ENCODE results near the gene TRIM33. TPM values are rescaled to one million over a fixed set of nuclear protein-coding genes. Genes with fewer than 3 reads are reported as not detected.

Gene TRIM33
- total and polyA plus RNA-seq, 2 experiments from 2014 or later: 50.3 to 51.1 TPM

DNA sequence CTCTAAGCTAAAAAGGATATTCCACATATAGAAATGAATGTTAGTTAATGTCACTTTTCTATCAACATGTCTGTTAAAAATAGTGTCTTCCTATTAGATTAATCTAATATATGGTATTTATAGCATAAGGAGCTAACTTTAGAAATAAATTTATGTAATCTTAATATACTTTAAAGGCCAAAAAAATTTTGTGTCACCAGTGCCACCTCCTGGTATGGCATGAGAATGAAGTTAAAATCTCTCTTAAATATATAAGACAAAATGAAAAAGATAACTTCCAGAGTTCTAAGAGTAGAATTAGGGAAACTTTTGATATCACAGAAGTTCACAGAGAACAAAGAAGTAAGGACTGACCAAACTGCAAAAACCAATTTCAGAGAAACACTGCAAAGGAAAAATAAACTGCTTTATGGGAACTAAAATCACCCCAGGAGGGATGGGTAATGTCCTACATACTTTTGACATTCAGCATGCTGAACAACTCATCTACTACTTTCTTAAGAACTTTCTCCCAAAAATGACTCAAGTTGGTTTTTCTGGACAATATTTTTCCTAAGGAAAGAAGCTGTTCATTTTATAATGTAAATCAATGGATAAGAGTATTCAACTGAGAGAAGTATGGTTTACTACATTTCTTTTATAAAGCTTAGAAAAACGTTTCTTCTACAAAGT, 82.8 kb downstream of the TRIM33 start:
- Histone ChIP-seq H3K79me2 (replicated peaks; ENCODE audit: insufficient read depth) (no peaks in the 10 kb centered on the region), H4K20me1 (replicated peaks; ENCODE audit: insufficient read depth) (peaks cover 3% of the 10 kb centered on the region), H3K36me3 (ENCODE audit: insufficient read depth) (peaks cover 22% of the 10 kb centered on the region; the same call in 1 of the 2 replicates), H3K9me2 (ENCODE audit: insufficient read depth) (no peaks in the 10 kb centered on the region), H3K27me3 (ENCODE audit: insufficient read depth) (no peaks in the 10 kb centered on the region), H3K27ac (ENCODE audit: low read depth) (no peak overlapping the region), H3K4me1 (ENCODE audit: insufficient read depth) (no peaks in the 10 kb centered on the region), H3F3A (replicated peaks; ENCODE audit: low read depth) (no peaks in the 10 kb centered on the region), H2AFZ (no peak overlapping the region), H3K4me3 (no peak overlapping the region), H3K4me2 (no peak overlapping the region)
- no peak overlapping the region for H3K4me3 Mint-ChIP-seq
- no peak overlapping the region for H3K27ac Mint-ChIP-seq
- no peaks in the 10 kb centered on the region for H3K4me1 Mint-ChIP-seq
- peaks cover 48% of the 10 kb centered on the region for H3K36me3 Mint-ChIP-seq (ENCODE audit: low read depth)
- ATAC-seq (no peak), DNase-seq (ENCODE audit: low spot score) (no peak)
- H3K9me3 Mint-ChIP-seq: no peaks in the 10 kb centered on the region
- no peaks in the 10 kb centered on the region for H3K27me3 Mint-ChIP-seq (ENCODE audit: insufficient read depth, low read depth, poor library complexity)
- TF ChIP-seq, protein P1, sequence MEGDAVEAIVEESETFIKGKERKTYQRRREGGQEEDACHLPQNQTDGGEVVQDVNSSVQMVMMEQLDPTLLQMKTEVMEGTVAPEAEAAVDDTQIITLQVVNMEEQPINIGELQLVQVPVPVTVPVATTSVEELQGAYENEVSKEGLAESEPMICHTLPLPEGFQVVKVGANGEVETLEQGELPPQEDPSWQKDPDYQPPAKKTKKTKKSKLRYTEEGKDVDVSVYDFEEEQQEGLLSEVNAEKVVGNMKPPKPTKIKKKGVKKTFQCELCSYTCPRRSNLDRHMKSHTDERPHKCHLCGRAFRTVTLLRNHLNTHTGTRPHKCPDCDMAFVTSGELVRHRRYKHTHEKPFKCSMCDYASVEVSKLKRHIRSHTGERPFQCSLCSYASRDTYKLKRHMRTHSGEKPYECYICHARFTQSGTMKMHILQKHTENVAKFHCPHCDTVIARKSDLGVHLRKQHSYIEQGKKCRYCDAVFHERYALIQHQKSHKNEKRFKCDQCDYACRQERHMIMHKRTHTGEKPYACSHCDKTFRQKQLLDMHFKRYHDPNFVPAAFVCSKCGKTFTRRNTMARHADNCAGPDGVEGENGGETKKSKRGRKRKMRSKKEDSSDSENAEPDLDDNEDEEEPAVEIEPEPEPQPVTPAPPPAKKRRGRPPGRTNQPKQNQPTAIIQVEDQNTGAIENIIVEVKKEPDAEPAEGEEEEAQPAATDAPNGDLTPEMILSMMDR (conservative IDR thresholded peaks at IDR 0.05; ENCODE audit: low read depth in 2 of 2): peak in 1 of 2 experiments; percentile 66; a peak in 3 of 4 replicates
- no peak for TF ChIP-seq EZH2 (IDR thresholded peaks at IDR 0.05; ENCODE audit: low read depth, unreplicated experiment)
- TF ChIP-seq, protein P2, sequence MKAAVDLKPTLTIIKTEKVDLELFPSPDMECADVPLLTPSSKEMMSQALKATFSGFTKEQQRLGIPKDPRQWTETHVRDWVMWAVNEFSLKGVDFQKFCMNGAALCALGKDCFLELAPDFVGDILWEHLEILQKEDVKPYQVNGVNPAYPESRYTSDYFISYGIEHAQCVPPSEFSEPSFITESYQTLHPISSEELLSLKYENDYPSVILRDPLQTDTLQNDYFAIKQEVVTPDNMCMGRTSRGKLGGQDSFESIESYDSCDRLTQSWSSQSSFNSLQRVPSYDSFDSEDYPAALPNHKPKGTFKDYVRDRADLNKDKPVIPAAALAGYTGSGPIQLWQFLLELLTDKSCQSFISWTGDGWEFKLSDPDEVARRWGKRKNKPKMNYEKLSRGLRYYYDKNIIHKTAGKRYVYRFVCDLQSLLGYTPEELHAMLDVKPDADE (IDR thresholded peaks at IDR 0.05): no peak
- TF ChIP-seq, protein P3, sequence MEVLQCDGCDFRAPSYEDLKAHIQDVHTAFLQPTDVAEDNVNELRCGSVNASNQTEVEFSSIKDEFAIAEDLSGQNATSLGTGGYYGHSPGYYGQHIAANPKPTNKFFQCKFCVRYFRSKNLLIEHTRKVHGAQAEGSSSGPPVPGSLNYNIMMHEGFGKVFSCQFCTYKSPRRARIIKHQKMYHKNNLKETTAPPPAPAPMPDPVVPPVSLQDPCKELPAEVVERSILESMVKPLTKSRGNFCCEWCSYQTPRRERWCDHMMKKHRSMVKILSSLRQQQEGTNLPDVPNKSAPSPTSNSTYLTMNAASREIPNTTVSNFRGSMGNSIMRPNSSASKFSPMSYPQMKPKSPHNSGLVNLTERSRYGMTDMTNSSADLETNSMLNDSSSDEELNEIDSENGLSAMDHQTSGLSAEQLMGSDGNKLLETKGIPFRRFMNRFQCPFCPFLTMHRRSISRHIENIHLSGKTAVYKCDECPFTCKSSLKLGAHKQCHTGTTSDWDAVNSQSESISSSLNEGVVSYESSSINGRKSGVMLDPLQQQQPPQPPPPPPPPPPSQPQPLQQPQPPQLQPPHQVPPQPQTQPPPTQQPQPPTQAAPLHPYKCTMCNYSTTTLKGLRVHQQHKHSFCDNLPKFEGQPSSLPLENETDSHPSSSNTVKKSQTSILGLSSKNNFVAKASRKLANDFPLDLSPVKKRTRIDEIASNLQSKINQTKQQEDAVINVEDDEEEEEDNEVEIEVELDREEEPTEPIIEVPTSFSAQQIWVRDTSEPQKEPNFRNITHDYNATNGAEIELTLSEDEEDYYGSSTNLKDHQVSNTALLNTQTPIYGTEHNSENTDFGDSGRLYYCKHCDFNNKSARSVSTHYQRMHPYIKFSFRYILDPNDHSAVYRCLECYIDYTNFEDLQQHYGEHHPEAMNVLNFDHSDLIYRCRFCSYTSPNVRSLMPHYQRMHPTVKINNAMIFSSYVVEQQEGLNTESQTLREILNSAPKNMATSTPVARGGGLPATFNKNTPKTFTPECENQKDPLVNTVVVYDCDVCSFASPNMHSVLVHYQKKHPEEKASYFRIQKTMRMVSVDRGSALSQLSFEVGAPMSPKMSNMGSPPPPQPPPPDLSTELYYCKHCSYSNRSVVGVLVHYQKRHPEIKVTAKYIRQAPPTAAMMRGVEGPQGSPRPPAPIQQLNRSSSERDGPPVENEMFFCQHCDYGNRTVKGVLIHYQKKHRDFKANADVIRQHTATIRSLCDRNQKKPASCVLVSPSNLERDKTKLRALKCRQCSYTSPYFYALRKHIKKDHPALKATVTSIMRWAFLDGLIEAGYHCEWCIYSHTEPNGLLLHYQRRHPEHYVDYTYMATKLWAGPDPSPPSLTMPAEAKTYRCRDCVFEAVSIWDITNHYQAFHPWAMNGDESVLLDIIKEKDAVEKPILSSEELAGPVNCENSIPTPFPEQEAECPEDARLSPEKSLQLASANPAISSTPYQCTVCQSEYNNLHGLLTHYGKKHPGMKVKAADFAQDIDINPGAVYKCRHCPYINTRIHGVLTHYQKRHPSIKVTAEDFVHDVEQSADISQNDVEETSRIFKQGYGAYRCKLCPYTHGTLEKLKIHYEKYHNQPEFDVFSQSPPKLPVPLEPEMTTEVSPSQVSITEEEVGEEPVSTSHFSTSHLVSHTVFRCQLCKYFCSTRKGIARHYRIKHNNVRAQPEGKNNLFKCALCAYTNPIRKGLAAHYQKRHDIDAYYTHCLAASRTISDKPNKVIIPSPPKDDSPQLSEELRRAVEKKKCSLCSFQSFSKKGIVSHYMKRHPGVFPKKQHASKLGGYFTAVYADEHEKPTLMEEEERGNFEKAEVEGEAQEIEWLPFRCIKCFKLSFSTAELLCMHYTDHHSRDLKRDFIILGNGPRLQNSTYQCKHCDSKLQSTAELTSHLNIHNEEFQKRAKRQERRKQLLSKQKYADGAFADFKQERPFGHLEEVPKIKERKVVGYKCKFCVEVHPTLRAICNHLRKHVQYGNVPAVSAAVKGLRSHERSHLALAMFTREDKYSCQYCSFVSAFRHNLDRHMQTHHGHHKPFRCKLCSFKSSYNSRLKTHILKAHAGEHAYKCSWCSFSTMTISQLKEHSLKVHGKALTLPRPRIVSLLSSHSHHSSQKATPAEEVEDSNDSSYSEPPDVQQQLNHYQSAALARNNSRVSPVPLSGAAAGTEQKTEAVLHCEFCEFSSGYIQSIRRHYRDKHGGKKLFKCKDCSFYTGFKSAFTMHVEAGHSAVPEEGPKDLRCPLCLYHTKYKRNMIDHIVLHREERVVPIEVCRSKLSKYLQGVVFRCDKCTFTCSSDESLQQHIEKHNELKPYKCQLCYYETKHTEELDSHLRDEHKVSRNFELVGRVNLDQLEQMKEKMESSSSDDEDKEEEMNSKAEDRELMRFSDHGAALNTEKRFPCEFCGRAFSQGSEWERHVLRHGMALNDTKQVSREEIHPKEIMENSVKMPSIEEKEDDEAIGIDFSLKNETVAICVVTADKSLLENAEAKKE (CRISPR knock-in tag; IDR thresholded peaks at IDR 0.05): no peak
- TF ChIP-seq, protein P4, sequence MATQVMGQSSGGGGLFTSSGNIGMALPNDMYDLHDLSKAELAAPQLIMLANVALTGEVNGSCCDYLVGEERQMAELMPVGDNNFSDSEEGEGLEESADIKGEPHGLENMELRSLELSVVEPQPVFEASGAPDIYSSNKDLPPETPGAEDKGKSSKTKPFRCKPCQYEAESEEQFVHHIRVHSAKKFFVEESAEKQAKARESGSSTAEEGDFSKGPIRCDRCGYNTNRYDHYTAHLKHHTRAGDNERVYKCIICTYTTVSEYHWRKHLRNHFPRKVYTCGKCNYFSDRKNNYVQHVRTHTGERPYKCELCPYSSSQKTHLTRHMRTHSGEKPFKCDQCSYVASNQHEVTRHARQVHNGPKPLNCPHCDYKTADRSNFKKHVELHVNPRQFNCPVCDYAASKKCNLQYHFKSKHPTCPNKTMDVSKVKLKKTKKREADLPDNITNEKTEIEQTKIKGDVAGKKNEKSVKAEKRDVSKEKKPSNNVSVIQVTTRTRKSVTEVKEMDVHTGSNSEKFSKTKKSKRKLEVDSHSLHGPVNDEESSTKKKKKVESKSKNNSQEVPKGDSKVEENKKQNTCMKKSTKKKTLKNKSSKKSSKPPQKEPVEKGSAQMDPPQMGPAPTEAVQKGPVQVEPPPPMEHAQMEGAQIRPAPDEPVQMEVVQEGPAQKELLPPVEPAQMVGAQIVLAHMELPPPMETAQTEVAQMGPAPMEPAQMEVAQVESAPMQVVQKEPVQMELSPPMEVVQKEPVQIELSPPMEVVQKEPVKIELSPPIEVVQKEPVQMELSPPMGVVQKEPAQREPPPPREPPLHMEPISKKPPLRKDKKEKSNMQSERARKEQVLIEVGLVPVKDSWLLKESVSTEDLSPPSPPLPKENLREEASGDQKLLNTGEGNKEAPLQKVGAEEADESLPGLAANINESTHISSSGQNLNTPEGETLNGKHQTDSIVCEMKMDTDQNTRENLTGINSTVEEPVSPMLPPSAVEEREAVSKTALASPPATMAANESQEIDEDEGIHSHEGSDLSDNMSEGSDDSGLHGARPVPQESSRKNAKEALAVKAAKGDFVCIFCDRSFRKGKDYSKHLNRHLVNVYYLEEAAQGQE (IDR thresholded peaks at IDR 0.05; ENCODE audit: unreplicated experiment): no peak
- TF ChIP-seq ZNF114 (CRISPR knock-in tag; IDR thresholded peaks at IDR 0.05): no peak
- TF ChIP-seq ZNF331 (CRISPR knock-in tag; IDR thresholded peaks at IDR 0.05; ENCODE audit: low read depth): no peak

Measured in GM23338 (cell line).